ENCODE results near the gene B4GALT3. TPM values are rescaled to one million over a fixed set of nuclear protein-coding genes. Genes with fewer than 3 reads are reported as not detected.

The B4GALT3 gene
- total and polyA plus RNA-seq, 2 experiments from 2014 or later, result 36.9 to 44.7 TPM

- no peak overlapping the region for H3K27ac ChIP-seq
- no peak for TF ChIP-seq CTCF (IDR thresholded peaks at IDR 0.05; ENCODE audit: low read depth, low read length)
- no peaks in the 10 kb centered on the region for H3K9me3 ChIP-seq (ENCODE audit: low read depth)
These were observed 41.2 kb upstream of the B4GALT3 start for GRCh38 chr1:161218301-161219077.

GRCh38 chr1:161217831-161218230 lies 40.5 kb upstream of the B4GALT3 start:
- no peak for DNase-seq (ENCODE audit: low read depth in 1 of 2, low spot score in 1 of 2)
- TF ChIP-seq CTCF (IDR thresholded peaks at IDR 0.05; ENCODE audit: low read depth, low read length), result no peak
- Histone ChIP-seq H3K27me3 (no peaks in the 10 kb centered on the region), H3K4me1 (ENCODE audit: low read depth) (peaks cover 6% of the 10 kb centered on the region), H3K4me3 (no peak overlapping the region), H3K27ac (no peak overlapping the region), H3K9me3 (ENCODE audit: low read depth) (no peaks in the 10 kb centered on the region), H3K36me3 (peaks cover 11% of the 10 kb centered on the region)

More at GRCh38 chr1:161218301-161219077, 41.2 kb upstream of the B4GALT3 start:
- Histone ChIP-seq H3K4me1 (ENCODE audit: low read depth) (peaks cover 6% of the 10 kb centered on the region), H3K4me3 (no peak overlapping the region), H3K27me3 (no peaks in the 10 kb centered on the region), H3K36me3 (peaks cover 5% of the 10 kb centered on the region)
- no peak for DNase-seq (ENCODE audit: low read depth in 1 of 2, low spot score in 1 of 2)

GRCh38 chr1:161216945-161217712 lies 39.8 kb upstream of the B4GALT3 start:
- TF ChIP-seq CTCF (IDR thresholded peaks at IDR 0.05; ENCODE audit: low read depth, low read length), result no peak
- no peak overlapping the region for H3K4me3 ChIP-seq
- H3K4me1 ChIP-seq (ENCODE audit: low read depth), result peaks cover 6% of the 10 kb centered on the region
- no peaks in the 10 kb centered on the region for H3K27me3 ChIP-seq
- peaks cover 14% of the 10 kb centered on the region for H3K36me3 ChIP-seq
- DNase-seq (ENCODE audit: low read depth in 1 of 2, low spot score in 1 of 2), result peak in 1 of 2 donors; percentile 79
- peak overlapping the region; percentile 24 for H3K27ac ChIP-seq
- H3K9me3 ChIP-seq (ENCODE audit: low read depth), result no peaks in the 10 kb centered on the region

GRCh38 chr1:161215076-161215475 lies 37.8 kb upstream of the B4GALT3 start, which contains the start of gene FCER1G:
FCER1G (plus strand) TSS chr1:161215295; CDS start chr1:161215322, 27 bp downstream.
- no peak within 1 kb of the TSS for H3K27ac ChIP-seq
- no peak within 1 kb of the TSS for H3K4me3 ChIP-seq

GRCh38 chr1:161214369-161214768 lies 37.1 kb upstream of the B4GALT3 start:
- Histone ChIP-seq H3K4me3 (no peak overlapping the region), H3K27ac (no peak overlapping the region), H3K9me3 (ENCODE audit: low read depth) (no peaks in the 10 kb centered on the region), H3K4me1 (ENCODE audit: low read depth) (peaks cover 6% of the 10 kb centered on the region), H3K27me3 (no peaks in the 10 kb centered on the region), H3K36me3 (peaks cover 34% of the 10 kb centered on the region)
- DNase-seq (ENCODE audit: low read depth in 1 of 2, low spot score in 1 of 2), result no peak
- TF ChIP-seq CTCF (IDR thresholded peaks at IDR 0.05; ENCODE audit: low read depth, low read length), result no peak

More at GRCh38 chr1:161215076-161215475, 37.8 kb upstream of the B4GALT3 start, which contains the start of gene FCER1G:
- Histone ChIP-seq H3K36me3 (peaks cover 30% of the 10 kb centered on the region), H3K27me3 (no peaks in the 10 kb centered on the region), H3K9me3 (ENCODE audit: low read depth) (no peaks in the 10 kb centered on the region), H3K4me1 (ENCODE audit: low read depth) (peaks cover 6% of the 10 kb centered on the region)
- no peak for DNase-seq (ENCODE audit: low read depth in 1 of 2, low spot score in 1 of 2)
- TF ChIP-seq CTCF (IDR thresholded peaks at IDR 0.05; ENCODE audit: low read depth, low read length), result no peak
